Measurements from ENCODE around the gene GRAMD1B. TPM values are rescaled to one million over a fixed set of nuclear protein-coding genes. Genes with fewer than 3 reads are reported as not detected.
A peak's percentile ranks its signal among the peaks of the same experiment; 100 is the strongest.

The GRAMD1B gene
- total and polyA plus RNA-seq, 8 donors, result 3.3 to 7.4 (median 4.8) TPM

DNA sequence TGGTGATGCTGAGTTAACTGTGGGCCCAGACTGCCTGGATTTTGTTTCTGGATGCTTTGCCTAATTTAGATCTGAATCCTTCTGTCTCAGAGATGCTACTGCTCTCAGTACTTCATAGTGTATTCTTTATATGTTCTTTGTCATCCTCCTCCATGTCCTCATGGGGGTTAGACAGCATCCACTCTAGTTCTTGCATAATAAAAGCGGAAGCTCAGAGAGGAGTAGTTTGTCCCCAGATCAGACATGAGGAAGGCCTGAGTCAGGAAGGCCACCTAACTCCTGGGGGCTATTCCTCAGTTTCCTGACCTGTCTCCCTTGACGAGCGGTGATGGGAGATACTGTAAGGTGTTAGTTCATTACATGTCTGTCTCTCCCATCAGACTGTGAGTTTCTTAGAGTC, 134.2 kb downstream of the GRAMD1B start:
- intact Hi-C loops (cut with DNase I), result no loop called here
- Histone ChIP-seq H3K4me3 (no peak overlapping the region), H3K36me3 (no peaks in the 10 kb centered on the region), H3K27ac (no peak overlapping the region), H3K4me1 (no peaks in the 10 kb centered on the region), H3K9me3 (no peaks in the 10 kb centered on the region), H3K27me3 (peaks cover 0 to 21% of the 10 kb centered on the region in 2 donors)
- DNase-seq (no peak), ATAC-seq (no peak)
- no peak for TF ChIP-seq CTCF (IDR thresholded peaks at IDR 0.05)

DNA sequence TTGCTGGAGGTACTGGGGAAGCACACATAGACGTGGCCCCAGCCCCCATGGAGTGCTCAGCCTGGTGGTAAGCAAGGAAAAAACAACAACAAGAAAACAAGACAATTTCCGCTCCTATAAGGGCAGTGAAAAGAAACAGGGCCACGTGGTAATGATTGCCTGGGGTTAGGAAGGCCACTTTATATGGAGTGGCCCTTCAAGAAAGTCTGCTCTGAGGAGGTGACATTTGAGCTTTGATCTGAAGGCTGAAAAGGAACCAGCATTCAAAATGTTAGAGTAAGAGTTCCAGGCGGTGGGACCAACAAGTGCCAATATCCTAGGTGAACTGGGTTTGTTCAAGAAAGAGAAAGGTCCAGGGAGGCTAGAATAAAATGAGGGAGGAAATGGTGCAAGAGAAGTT, 136.8 kb downstream of the GRAMD1B start:
- Histone ChIP-seq H3K4me1 (peaks cover 0 to 3% of the 10 kb centered on the region in 2 donors), H3K27ac (no peak overlapping the region), H3K36me3 (no peaks in the 10 kb centered on the region), H3K4me3 (no peak overlapping the region), H3K9me3 (no peaks in the 10 kb centered on the region), H3K27me3 (no peaks in the 10 kb centered on the region)
- intact Hi-C loops (cut with DNase I), result no loop called here
- ATAC-seq (peak; percentile 71), DNase-seq (no peak)
- no peak for TF ChIP-seq CTCF (IDR thresholded peaks at IDR 0.05)

- H3K27me3 ChIP-seq, result no peaks in the 10 kb centered on the region
- no peaks in the 10 kb centered on the region for H3K9me3 ChIP-seq
- H3K27ac ChIP-seq, result no peak overlapping the region
- no peak for TF ChIP-seq CTCF (IDR thresholded peaks at IDR 0.05)
- no peak overlapping the region for H3K4me3 ChIP-seq
- DNase-seq (no peak), ATAC-seq (no peak)
- intact Hi-C loops (cut with DNase I), result no loop called here
- no peaks in the 10 kb centered on the region for H3K36me3 ChIP-seq
- peaks cover 0 to 3% of the 10 kb centered on the region in 2 donors for H3K4me1 ChIP-seq
These were observed 137.4 kb downstream of the GRAMD1B start for GRCh38 chr11:123567466-123567865.

GRCh38 chr11:123568367-123568870, 138.3 kb downstream of the GRAMD1B start:
- intact Hi-C loops (cut with DNase I), result no loop called here
- DNase-seq (no peak), ATAC-seq (no peak)
- no peaks in the 10 kb centered on the region for H3K9me3 ChIP-seq
- no peak for TF ChIP-seq CTCF (IDR thresholded peaks at IDR 0.05)
- H3K27ac ChIP-seq, result no peak overlapping the region
- H3K4me1 ChIP-seq, result peaks cover 0 to 3% of the 10 kb centered on the region in 2 donors
- no peaks in the 10 kb centered on the region for H3K36me3 ChIP-seq
- H3K4me3 ChIP-seq, result no peak overlapping the region
- no peaks in the 10 kb centered on the region for H3K27me3 ChIP-seq

DNA sequence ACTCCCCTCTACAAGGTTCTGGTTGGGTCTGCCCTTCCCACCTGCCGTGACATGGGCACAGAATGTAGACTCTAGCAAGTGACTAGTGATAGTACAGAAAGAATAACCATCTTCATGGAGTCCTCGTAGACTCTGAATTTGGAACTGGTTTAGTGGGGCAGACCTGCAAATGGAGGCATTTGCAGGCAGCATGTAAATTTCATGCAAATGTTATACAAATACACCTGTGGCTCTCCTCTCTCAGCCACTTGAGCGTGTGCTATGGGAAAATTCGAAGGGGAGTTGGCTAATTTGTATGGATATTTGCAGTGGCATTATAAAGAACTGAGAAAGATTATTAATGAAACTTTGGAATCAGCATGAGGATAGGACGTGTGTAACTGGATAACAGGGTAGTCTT, 139.3 kb downstream of the GRAMD1B start:
- H3K27ac ChIP-seq, result no peak overlapping the region
- no peak for ATAC-seq

More for the DNA sequence above, 139.3 kb downstream of the GRAMD1B start:
- intact Hi-C loops (cut with DNase I), result no loop called here
- Histone ChIP-seq H3K9me3 (no peaks in the 10 kb centered on the region), H3K4me3 (no peak overlapping the region), H3K36me3 (no peaks in the 10 kb centered on the region), H3K27me3 (no peaks in the 10 kb centered on the region), H3K4me1 (peaks cover 0 to 3% of the 10 kb centered on the region in 2 donors)
- no peak for DNase-seq
- TF ChIP-seq CTCF (IDR thresholded peaks at IDR 0.05), result no peak

Data from left lung (tissue), 10 donors.